Liver (tissue), 9 donors: Measurements from ENCODE around the gene HGF. TPM values are rescaled to one million over a fixed set of nuclear protein-coding genes. Genes with fewer than 3 reads are reported as not detected.
"Not testable (repeated sequence)": the region's sequence is repeated elsewhere in the genome, so short reads cannot be mapped to it uniquely, and the experiment has no call there.

Source experiments
- DNase-seq: peaks from one replicate; pipeline ENCODE4 v3.0.0-alpha.2; 2017; ENCODE audit warnings: low spot score
- H3K27ac ChIP-seq, 2 donors: one replicate each; pipeline ENCODE4 v1.7.0; 2013; ENCODE audit warnings: inconsistent platforms in 2 of 2, low read length in 2 of 2, control low read depth in 1 of 2, low read depth in 1 of 2, mild to moderate bottlenecking in 1 of 2
- H3K27me3 ChIP-seq, 4 donors: one replicate each; pipeline versions ENCODE4 v1.6.1 to v1.7.0; 2013; ENCODE audit warnings: low read length in 3 of 4, inconsistent platforms in 1 of 4, mild to moderate bottlenecking in 1 of 4, moderate library complexity in 1 of 4; ENCODE audit not compliant: control insufficient read depth in 4 of 4, insufficient read depth in 4 of 4
- H3K36me3 ChIP-seq, 4 donors: one replicate each; pipeline versions ENCODE4 v1.6.1 to v1.7.0; 2013; ENCODE audit warnings: low read length in 3 of 4, mild to moderate bottlenecking in 3 of 4, low read depth in 1 of 4, moderate library complexity in 1 of 4; ENCODE audit not compliant: control insufficient read depth in 4 of 4, insufficient read depth in 3 of 4
- H3K4me1 ChIP-seq, 4 donors: one replicate each; pipeline versions ENCODE4 v1.6.1 to v1.7.0; 2013; ENCODE audit warnings: low read length in 3 of 4, mild to moderate bottlenecking in 3 of 4, moderate library complexity in 1 of 4; ENCODE audit not compliant: control insufficient read depth in 4 of 4, insufficient read depth in 4 of 4
- H3K4me3 ChIP-seq, 3 donors: one replicate each; pipeline versions ENCODE4 v1.6.1 to v1.7.0; 2013; ENCODE audit warnings: low read length in 3 of 3, control low read depth in 1 of 3, low read depth in 1 of 3, mild to moderate bottlenecking in 1 of 3
- H3K9ac ChIP-seq, 2 donors: one replicate each; pipeline ENCODE4 v1.7.0; 2013; ENCODE audit warnings: low read length in 2 of 2, mild to moderate bottlenecking in 2 of 2, moderate library complexity in 2 of 2, control low read depth in 1 of 2, low read depth in 1 of 2
- H3K9me3 ChIP-seq, 4 donors: one replicate each; pipeline versions ENCODE4 v1.6.1 to v1.7.0; 2013; ENCODE audit warnings: low read length in 3 of 4; ENCODE audit not compliant: control insufficient read depth in 4 of 4
- CTCF ChIP-seq: fragments of 150-350 bp; IDR thresholded peaks from 2 replicates; pipeline ENCODE4 v1.5.1; 2017; ENCODE audit warnings: improper control_type of control experiment, low read depth, low read length; ENCODE audit not compliant: missing input control
- FOXA1 ChIP-seq: IDR thresholded peaks from 2 replicates; pipeline ENCODE4 v1.6.1; 2016; ENCODE audit warnings: antibody characterized with exemption
- JUND ChIP-seq, 2 donors: IDR thresholded peaks; 2 replicates each; pipeline ENCODE4 v1.6.1; 2016; ENCODE audit warnings: antibody characterized with exemption in 2 of 2
- REST ChIP-seq: IDR thresholded peaks from 2 replicates; pipeline ENCODE4 v1.6.1; 2016; ENCODE audit warnings: antibody characterized with exemption, mild to moderate bottlenecking
- SP1 ChIP-seq: IDR thresholded peaks from 2 replicates; pipeline ENCODE4 v1.6.1; 2018; ENCODE audit warnings: antibody characterized with exemption, mild to moderate bottlenecking
- TAF1 ChIP-seq: conservative IDR thresholded peaks from 2 replicates; pipeline ENCODE4 v1.6.1; 2016; ENCODE audit warnings: antibody characterized with exemption, mild to moderate bottlenecking
- YY1 ChIP-seq: IDR thresholded peaks from 2 replicates; pipeline ENCODE4 v1.6.1; 2016; ENCODE audit warnings: antibody characterized with exemption, mild to moderate bottlenecking
- ZBTB33 ChIP-seq: IDR thresholded peaks from 2 replicates; pipeline ENCODE4 v1.6.1; 2016; ENCODE audit warnings: antibody characterized with exemption
- WGBS: extraction: QIAGEN DNeasy Blood & Tissue Kit; methylation state at CpG from one replicate; pipeline ENCODE4 v1.1.7; 2013; 5-methylcytosine and 5-hydroxymethylcytosine counted together
- polyA plus RNA-seq, 2 donors: library from polyadenylated mRNA; stranded (reverse) in 1 of 2; unstranded in 1 of 2; fragments of 200-250 nt in 1 of 2; fragments of >200 nt in 1 of 2; fragmentation: Nextera tagmentation in 1 of 2; extraction: Ambion mirVana in 1 of 2; gene quantifications; one replicate each; pipeline versions ENCODE4 v1.2.1 to v1.2.3, GENCODE V29; 2013 to 2015
- total RNA-seq, 2 donors: library from RNA; depleted of rRNA; stranded (reverse); fragments of >200 nt; gene quantifications; one replicate each; pipeline ENCODE4 v1.2.3, GENCODE V29; 2014
- TF ChIP-seq, protein P1 (sequence below): IDR thresholded peaks from 2 replicates; pipeline ENCODE4 v1.6.1; 2016; ENCODE audit warnings: antibody characterized with exemption
- donor health status: healthy.
- donor health status: healthy.
- donor health status: healthy.
- donor health status: healthy.
- donor health status: healthy.

Gene HGF
- total and polyA plus RNA-seq, 4 donors: 12.0 to 29.8 (median 15.3) TPM

DNA sequence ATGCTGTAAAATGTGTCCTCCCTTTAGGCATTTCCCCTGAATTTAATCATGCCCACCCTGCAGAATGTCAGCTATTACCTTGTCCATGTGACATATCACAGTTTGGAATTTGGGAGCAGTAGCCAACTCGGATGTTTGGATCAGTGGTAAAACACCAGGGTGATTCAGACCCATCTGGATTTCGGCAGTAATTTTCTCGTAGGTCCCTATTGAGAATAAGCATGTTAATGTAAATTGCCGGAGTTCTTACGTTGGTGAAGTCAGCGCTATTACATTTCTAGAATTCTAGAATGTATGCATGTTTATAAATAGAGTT, 44.1 kb downstream of the HGF start:
- DNase-seq: no peak
- H3K4me1 ChIP-seq: no peaks in the 10 kb centered on the region
- TF ChIP-seq YY1: no peak
- H3K36me3 ChIP-seq: no peaks in the 10 kb centered on the region
- H3K27ac ChIP-seq: no peak overlapping the region
- no peak overlapping the region for H3K9ac ChIP-seq
- no peaks in the 10 kb centered on the region for H3K9me3 ChIP-seq
- WGBS: 74% methylated on average over 6 of the region's 6 CpGs
- no peak overlapping the region for H3K4me3 ChIP-seq
- no peaks in the 10 kb centered on the region for H3K27me3 ChIP-seq

DNA sequence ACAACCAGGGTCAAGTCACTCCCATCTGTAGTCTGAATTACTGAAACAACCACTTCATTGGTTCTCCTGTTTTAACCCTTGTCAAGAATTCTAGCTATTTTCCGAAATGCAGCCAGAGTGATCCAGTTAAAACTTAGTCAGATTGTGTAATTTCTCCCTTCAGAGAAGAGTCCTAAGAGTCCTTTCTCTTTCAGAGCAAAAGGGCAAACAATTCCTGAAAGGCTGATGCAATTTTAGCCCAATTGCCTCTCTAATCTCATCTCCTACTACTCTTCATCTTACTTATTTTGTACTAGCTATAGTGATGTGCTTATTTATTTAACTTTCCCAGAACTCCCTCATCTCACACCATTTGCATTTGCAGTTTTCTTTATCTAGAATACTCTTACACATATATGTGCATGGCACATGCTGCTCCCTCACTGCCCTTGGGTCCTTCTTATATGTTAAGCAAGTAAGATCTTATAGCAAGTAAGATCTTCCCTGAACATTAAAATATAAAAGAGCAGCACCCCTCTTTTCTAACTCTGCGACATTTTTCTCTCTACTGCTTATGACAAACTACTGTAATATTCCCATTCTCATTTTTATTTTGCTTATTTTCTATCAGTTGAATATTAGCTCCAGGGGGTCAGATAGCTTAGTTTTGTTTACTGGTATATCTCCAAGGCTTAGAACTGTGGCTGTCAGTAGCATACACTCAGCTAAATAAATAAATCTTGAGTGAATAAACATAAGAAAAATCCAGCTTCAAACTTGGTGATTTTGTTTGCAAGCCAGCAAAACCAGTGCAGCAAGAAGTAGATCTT, 44.6 kb downstream of the HGF start:
- Histone ChIP-seq H3K9me3 (no peaks in the 10 kb centered on the region), H3K4me3 (no peak overlapping the region), H3K36me3 (no peaks in the 10 kb centered on the region), H3K9ac (no peak overlapping the region), H3K27ac (no peak overlapping the region), H3K27me3 (no peaks in the 10 kb centered on the region), H3K4me1 (no peaks in the 10 kb centered on the region)
- WGBS: 69% methylated on average over 2 of the region's 2 CpGs
- TF ChIP-seq SP1 (no peak), FOXA1 (no peak), REST (no peak), CTCF (no peak), ZBTB33 (no peak), JUND (IDR thresholded peaks at IDR 0.05) (no peak), TAF1 (no peak)
- TF ChIP-seq, protein P1, sequence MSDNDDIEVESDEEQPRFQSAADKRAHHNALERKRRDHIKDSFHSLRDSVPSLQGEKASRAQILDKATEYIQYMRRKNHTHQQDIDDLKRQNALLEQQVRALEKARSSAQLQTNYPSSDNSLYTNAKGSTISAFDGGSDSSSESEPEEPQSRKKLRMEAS: no peak
- DNase-seq: no peak

GRCh38 chr7:81722250-81722649, 47.6 kb downstream of the HGF start:
- H3K9me3 ChIP-seq, H3K27ac ChIP-seq, H3K4me3 ChIP-seq, H3K36me3 ChIP-seq, DNase-seq, H3K27me3 ChIP-seq, H3K4me1 ChIP-seq, H3K9ac ChIP-seq: not testable (repeated sequence)
- WGBS: 95% methylated on average over 8 of the region's 8 CpGs
